ENCODE data around the gene FTO.

Gene FTO

GRCh38 chr16:53740476-53740875, 36.5 kb downstream of the FTO start:
- Histone ChIP-seq H3K27me3 (ENCODE audit: control insufficient read depth in 3 of 3, insufficient read depth in 3 of 3, low read depth in 1 of 3, low read length in 3 of 3) (no peaks in the 10 kb centered on the region), H3K4ac (ENCODE audit: low read length) (no peak overlapping the region), H3K36me3 (replicated peaks in 1 of 2; ENCODE audit: control insufficient read depth in 2 of 2, insufficient read depth in 2 of 2, low read length in 2 of 2) (no peaks in the 10 kb centered on the region), H3K9me3 (replicated peaks in 1 of 2; ENCODE audit: control insufficient read depth in 2 of 2, insufficient read depth in 1 of 2, low read depth in 1 of 2, low read length in 2 of 2) (no peaks in the 10 kb centered on the region), H4K8ac (ENCODE audit: low read depth, low read length) (no peak overlapping the region), H3K9ac (ENCODE audit: low read depth, low read length, poor library complexity) (no peak overlapping the region), H3K18ac (ENCODE audit: low read length) (no peak overlapping the region), H2BK120ac (ENCODE audit: low read depth, low read length) (no peak overlapping the region), H3K23ac (ENCODE audit: low read depth, low read length, poor library complexity) (no peak overlapping the region), H3K79me1 (ENCODE audit: low read depth, low read length) (peaks cover 3% of the 10 kb centered on the region), H3K27ac (replicated peaks; ENCODE audit: low read length) (no peak overlapping the region), H2BK15ac (ENCODE audit: low read length) (no peak overlapping the region), H2AK5ac (ENCODE audit: low read depth, low read length) (no peak overlapping the region), H4K91ac (ENCODE audit: low read depth, low read length, poor library complexity) (no peak overlapping the region), H2BK12ac (ENCODE audit: low read length) (no peak overlapping the region), H3K14ac (ENCODE audit: low read length) (no peak overlapping the region), H2BK5ac (ENCODE audit: low read length) (no peak overlapping the region), H3K4me3 (ENCODE audit: low read length in 2 of 2) (no peak overlapping the region), H2AFZ (ENCODE audit: low read length) (no peak overlapping the region), H3K4me1 (ENCODE audit: control insufficient read depth in 2 of 2, insufficient read depth in 1 of 2, low read depth in 1 of 2, low read length in 2 of 2) (peaks cover 4 to 34% of the 10 kb centered on the region in 2 donors), H3K4me2 (ENCODE audit: insufficient read depth, low read length, poor library complexity, severe bottlenecking) (no peak overlapping the region)
- DNase-seq (ENCODE audit: low spot score), result no peak

DNA sequence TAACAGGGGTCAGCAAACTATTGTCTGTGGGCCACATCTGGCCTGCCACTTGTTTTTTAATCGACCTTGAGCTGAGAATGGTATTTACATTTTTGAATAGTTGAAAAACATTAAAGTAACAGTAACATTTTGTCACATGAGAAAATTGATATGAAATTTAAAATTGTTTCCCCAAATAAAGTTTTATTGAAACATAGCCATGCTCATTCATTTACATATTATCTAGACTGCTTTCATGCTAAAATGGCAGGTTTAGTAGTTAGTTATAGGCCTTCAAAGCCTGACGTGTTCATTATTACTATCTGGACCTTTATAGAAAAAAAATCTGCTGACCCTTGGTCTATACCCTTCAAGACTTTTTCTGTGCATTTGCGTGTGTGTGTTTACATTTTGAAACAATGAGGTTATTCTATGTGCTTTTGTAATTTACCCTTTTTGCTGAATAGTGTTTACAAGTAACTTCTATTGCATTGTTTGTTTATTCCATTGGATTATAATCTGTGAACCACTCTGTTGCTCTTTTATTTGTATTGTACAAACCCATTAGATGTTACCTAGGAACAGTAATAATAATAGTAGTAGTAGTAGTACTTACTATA, 37.1 kb downstream of the FTO start:
- Histone ChIP-seq H3K9me3 (replicated peaks in 1 of 2; ENCODE audit: control insufficient read depth in 2 of 2, insufficient read depth in 1 of 2, low read depth in 1 of 2, low read length in 2 of 2) (no peaks in the 10 kb centered on the region), H3K4me2 (ENCODE audit: insufficient read depth, low read length, poor library complexity, severe bottlenecking) (no peak overlapping the region), H3K36me3 (replicated peaks in 1 of 2; ENCODE audit: control insufficient read depth in 2 of 2, insufficient read depth in 2 of 2, low read length in 2 of 2) (no peaks in the 10 kb centered on the region), H3K27ac (replicated peaks; ENCODE audit: low read length) (no peak overlapping the region), H2AK5ac (ENCODE audit: low read depth, low read length) (no peak overlapping the region), H2BK12ac (ENCODE audit: low read length) (no peak overlapping the region), H3K79me1 (ENCODE audit: low read depth, low read length) (peaks cover 3% of the 10 kb centered on the region), H4K91ac (ENCODE audit: low read depth, low read length, poor library complexity) (no peak overlapping the region), H3K4me3 (ENCODE audit: low read length in 2 of 2) (no peak overlapping the region), H3K14ac (ENCODE audit: low read length) (no peak overlapping the region), H3K4me1 (ENCODE audit: control insufficient read depth in 2 of 2, insufficient read depth in 1 of 2, low read depth in 1 of 2, low read length in 2 of 2) (peaks cover 5 to 39% of the 10 kb centered on the region in 2 donors), H2BK120ac (ENCODE audit: low read depth, low read length) (no peak overlapping the region), H3K9ac (ENCODE audit: low read depth, low read length, poor library complexity) (no peak overlapping the region), H3K4ac (ENCODE audit: low read length) (no peak overlapping the region), H3K23ac (ENCODE audit: low read depth, low read length, poor library complexity) (no peak overlapping the region), H4K8ac (ENCODE audit: low read depth, low read length) (no peak overlapping the region), H3K18ac (ENCODE audit: low read length) (no peak overlapping the region), H2AFZ (ENCODE audit: low read length) (no peak overlapping the region), H3K27me3 (ENCODE audit: control insufficient read depth in 3 of 3, insufficient read depth in 3 of 3, low read depth in 1 of 3, low read length in 3 of 3) (no peaks in the 10 kb centered on the region), H2BK5ac (ENCODE audit: low read length) (no peak overlapping the region), H2BK15ac (ENCODE audit: low read length) (no peak overlapping the region)
- no peak for DNase-seq (ENCODE audit: low spot score)
- no CpG with 5 or more reads among the region's 3 CpGs for WGBS, 2 donors (ENCODE audit: extremely low coverage in 2 of 2, insufficient read length in 2 of 2, insufficient replicate concordance in 1 of 2)

DNA sequence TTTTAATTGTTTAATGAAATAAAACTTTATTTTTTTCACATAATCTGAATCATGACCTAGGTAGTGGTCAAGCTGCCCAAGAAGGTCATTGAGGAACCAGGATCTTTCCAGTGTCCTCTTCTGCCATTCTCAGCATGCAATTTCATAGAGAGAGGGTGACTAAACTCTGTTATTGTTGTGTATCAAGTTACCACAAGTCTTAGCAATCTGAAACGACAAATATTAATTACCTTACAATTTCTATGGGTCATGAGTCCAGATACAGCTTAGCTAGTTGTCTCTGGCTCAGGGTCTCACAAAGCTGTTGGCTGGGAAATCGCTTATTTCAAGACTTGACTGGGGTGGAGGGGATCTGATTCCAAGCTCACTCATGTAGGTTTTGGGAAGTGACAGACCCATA, 37.6 kb downstream of the FTO start:
- no peak overlapping the region for H2BK15ac ChIP-seq (ENCODE audit: low read length)
- H3K4me1 ChIP-seq (ENCODE audit: control insufficient read depth in 2 of 2, insufficient read depth in 1 of 2, low read depth in 1 of 2, low read length in 2 of 2), result peaks cover 7 to 41% of the 10 kb centered on the region in 2 donors
- no peak overlapping the region for H2BK120ac ChIP-seq (ENCODE audit: low read depth, low read length)

DNA sequence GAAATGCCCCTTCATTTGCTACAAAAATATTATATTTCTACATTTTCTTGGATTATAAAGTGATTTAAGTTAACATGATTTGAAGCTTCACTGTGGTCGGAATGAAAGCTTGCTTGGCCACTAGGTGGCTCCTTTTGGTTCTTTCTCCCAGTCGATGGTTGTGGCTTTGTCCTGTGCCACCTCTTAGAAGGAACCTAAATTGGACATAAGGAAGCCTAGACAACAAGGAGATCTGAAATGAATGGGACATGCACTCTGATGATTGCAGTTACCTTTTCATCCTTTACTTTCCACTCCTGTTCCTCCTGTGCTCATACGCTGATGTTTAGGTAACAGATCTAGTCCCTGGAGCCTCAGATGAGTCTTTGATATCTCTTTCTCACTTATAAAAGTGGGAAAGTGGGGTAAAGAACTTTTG, 39.2 kb downstream of the FTO start:
- Histone ChIP-seq H2BK120ac (ENCODE audit: low read depth, low read length) (no peak overlapping the region), H3K27me3 (ENCODE audit: control insufficient read depth in 3 of 3, insufficient read depth in 3 of 3, low read depth in 1 of 3, low read length in 3 of 3) (no peaks in the 10 kb centered on the region), H3K4ac (ENCODE audit: low read length) (no peak overlapping the region), H2BK12ac (ENCODE audit: low read length) (no peak overlapping the region), H3K4me1 (ENCODE audit: control insufficient read depth in 2 of 2, insufficient read depth in 1 of 2, low read depth in 1 of 2, low read length in 2 of 2) (peaks cover 7 to 41% of the 10 kb centered on the region in 2 donors), H3K14ac (ENCODE audit: low read length) (no peak overlapping the region), H3K36me3 (replicated peaks in 1 of 2; ENCODE audit: control insufficient read depth in 2 of 2, insufficient read depth in 2 of 2, low read length in 2 of 2) (no peaks in the 10 kb centered on the region), H3K18ac (ENCODE audit: low read length) (no peak overlapping the region), H3K23ac (ENCODE audit: low read depth, low read length, poor library complexity) (no peak overlapping the region), H3K9ac (ENCODE audit: low read depth, low read length, poor library complexity) (no peak overlapping the region), H2AK5ac (ENCODE audit: low read depth, low read length) (no peak overlapping the region), H4K91ac (ENCODE audit: low read depth, low read length, poor library complexity) (no peak overlapping the region), H3K27ac (replicated peaks; ENCODE audit: low read length) (no peak overlapping the region), H4K8ac (ENCODE audit: low read depth, low read length) (no peak overlapping the region), H3K9me3 (replicated peaks in 1 of 2; ENCODE audit: control insufficient read depth in 2 of 2, insufficient read depth in 1 of 2, low read depth in 1 of 2, low read length in 2 of 2) (peaks cover 0 to 14% of the 10 kb centered on the region in 2 donors), H3K4me2 (ENCODE audit: insufficient read depth, low read length, poor library complexity, severe bottlenecking) (no peak overlapping the region), H2AFZ (ENCODE audit: low read length) (no peak overlapping the region), H3K4me3 (ENCODE audit: low read length in 2 of 2) (no peak overlapping the region), H2BK5ac (ENCODE audit: low read length) (no peak overlapping the region), H3K79me1 (ENCODE audit: low read depth, low read length) (peaks cover 3% of the 10 kb centered on the region), H2BK15ac (ENCODE audit: low read length) (no peak overlapping the region)
- DNase-seq (ENCODE audit: low spot score), result no peak
- no CpG with 5 or more reads among the region's 3 CpGs for WGBS, 2 donors (ENCODE audit: extremely low coverage in 2 of 2, insufficient read length in 2 of 2, insufficient replicate concordance in 1 of 2)

More for the DNA sequence above, 37.6 kb downstream of the FTO start:
- H3K27ac ChIP-seq (replicated peaks; ENCODE audit: low read length), result no peak overlapping the region
- H3K4me3 ChIP-seq (ENCODE audit: low read length in 2 of 2), result no peak overlapping the region
- H3K18ac ChIP-seq (ENCODE audit: low read length), result no peak overlapping the region
- H2AFZ ChIP-seq (ENCODE audit: low read length), result no peak overlapping the region
- no peak overlapping the region for H2BK12ac ChIP-seq (ENCODE audit: low read length)
- H3K23ac ChIP-seq (ENCODE audit: low read depth, low read length, poor library complexity), result no peak overlapping the region
- no peak overlapping the region for H2AK5ac ChIP-seq (ENCODE audit: low read depth, low read length)
- no peaks in the 10 kb centered on the region for H3K9me3 ChIP-seq (replicated peaks in 1 of 2; ENCODE audit: control insufficient read depth in 2 of 2, insufficient read depth in 1 of 2, low read depth in 1 of 2, low read length in 2 of 2)
- no peak overlapping the region for H2BK5ac ChIP-seq (ENCODE audit: low read length)
- H3K4me2 ChIP-seq (ENCODE audit: insufficient read depth, low read length, poor library complexity, severe bottlenecking), result no peak overlapping the region
- no peak overlapping the region for H4K91ac ChIP-seq (ENCODE audit: low read depth, low read length, poor library complexity)
- no peak overlapping the region for H3K9ac ChIP-seq (ENCODE audit: low read depth, low read length, poor library complexity)
- no peak overlapping the region for H3K14ac ChIP-seq (ENCODE audit: low read length)
- peaks cover 3% of the 10 kb centered on the region for H3K79me1 ChIP-seq (ENCODE audit: low read depth, low read length)
- H3K36me3 ChIP-seq (replicated peaks in 1 of 2; ENCODE audit: control insufficient read depth in 2 of 2, insufficient read depth in 2 of 2, low read length in 2 of 2), result no peaks in the 10 kb centered on the region
- no peak for DNase-seq (ENCODE audit: low spot score)
- no CpG with 5 or more reads among the region's 2 CpGs for WGBS, 2 donors (ENCODE audit: extremely low coverage in 2 of 2, insufficient read length in 2 of 2, insufficient replicate concordance in 1 of 2)
- no peak overlapping the region for H3K4ac ChIP-seq (ENCODE audit: low read length)
- no peak overlapping the region for H4K8ac ChIP-seq (ENCODE audit: low read depth, low read length)
- no peaks in the 10 kb centered on the region for H3K27me3 ChIP-seq (ENCODE audit: control insufficient read depth in 3 of 3, insufficient read depth in 3 of 3, low read depth in 1 of 3, low read length in 3 of 3)

Measured in neuronal stem cell (in vitro differentiated cells).